ENCODE measurements around the gene FBXL16.

The FBXL16 gene

DNA sequence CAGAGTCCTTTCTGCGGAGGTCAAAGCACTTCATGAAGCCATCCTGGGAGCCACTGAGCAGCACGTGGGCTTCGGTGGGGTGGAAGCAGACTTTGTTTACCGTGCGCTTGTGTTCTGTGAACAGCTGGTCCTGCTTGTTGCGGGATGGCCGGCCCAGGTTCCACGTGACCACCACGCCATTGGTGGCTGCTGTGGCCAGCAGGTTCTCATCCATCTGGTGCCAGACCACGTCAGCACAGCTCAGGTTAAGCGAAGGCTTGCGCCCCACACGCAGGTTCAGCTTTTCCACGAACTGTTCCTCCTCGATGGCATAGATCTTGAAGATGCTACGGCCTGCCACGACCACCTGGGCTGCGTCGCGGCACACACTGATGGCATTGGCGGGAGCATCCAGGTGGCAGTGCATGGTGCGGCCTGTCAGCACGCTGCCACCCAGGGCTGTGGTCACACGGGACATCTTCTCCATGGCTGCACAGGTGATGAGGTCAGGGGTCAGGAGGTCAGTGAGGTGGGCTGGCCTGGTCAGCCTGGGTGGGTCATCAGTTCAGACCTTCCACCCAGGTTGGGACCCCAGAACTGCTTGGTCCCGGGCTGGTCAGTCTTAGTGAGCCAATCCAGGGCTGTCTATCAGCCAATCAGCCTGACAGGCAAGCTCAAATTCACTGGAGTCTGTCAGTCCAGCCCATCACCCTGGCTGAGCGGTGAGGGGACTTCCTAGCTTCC, 16.3 kb downstream of the FBXL16 start:
- no peak for DNase-seq

DNA sequence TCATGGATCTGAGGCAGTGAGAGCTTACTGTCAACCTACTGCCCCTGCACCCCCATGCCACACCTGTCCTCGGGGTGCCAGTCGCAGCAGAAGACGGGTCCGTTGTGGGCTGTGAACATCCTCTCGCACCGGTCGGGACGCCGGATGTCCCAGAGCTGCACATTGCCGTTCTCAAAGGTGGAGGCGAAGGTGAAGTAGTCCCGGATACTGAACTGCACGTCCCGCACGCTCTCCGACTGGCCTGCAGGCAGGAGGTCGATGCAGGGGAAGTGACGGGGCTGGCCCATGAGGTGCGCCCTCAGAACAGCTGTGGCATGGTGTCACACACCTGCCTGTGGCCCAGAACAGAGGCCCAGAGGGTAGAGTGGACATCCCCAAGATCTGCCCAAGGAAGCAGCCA, 18.1 kb downstream of the FBXL16 start:
- DNase-seq: no peak

DNA sequence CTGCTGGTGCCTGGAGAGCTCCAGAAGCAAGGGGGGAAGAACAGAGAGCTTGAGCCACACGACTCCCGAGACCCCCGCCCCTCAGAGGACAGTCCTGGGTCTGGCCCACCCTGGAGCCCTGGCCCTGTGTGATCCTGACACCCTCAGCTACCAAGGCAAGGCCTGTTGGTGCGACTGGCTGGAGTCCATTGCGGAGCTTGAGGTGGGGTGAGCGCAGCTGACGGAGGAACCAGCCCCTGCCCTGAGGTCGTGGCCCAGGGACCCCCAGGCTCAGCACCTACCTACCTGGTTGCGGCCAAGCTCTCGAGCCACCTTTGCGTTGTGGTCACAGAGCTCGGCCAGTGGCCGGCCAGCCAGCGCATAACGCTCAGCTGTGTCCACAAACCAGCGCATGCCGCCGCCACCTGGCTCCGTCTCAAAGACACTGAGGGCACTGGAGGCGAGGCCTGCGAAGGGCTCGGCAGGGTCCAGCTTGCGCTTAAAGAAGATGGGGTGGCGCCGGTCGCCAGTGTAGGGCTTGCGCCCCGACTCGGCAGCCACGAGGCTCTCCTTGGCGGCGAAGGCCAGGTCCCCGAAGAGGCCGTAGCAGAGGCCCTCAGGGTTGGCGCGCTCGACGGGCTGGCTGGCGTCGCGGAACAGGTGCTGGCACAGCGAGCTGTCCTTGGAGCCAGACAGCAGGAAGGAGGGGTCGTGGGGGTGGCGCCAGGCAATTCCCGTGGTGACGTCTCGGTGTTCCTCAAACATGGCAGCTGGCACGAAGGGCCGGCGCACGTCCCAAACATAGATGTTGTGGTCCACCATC, 18.9 kb downstream of the FBXL16 start:
- no peak for DNase-seq

DNA sequence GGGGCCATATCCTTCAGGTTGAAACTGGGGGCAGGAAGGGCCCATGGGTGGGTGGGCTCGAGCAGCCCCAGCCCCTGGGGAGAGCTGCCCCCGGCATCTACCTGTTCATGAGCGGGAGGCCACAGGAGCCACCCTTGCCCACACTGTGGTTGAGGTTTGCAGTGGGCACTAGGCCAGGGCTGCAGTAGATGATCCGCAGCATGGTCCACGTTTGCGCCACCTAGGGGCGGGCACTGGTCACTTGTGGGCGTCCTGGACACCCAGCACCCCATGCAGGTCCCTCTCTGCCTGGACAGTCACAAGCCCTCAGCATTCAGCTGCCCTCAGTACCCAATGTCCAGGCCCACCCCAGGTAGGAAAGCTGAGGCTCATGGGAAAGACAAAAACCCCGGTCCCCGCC, 19.6 kb downstream of the FBXL16 start:
- no peak for DNase-seq

DNA sequence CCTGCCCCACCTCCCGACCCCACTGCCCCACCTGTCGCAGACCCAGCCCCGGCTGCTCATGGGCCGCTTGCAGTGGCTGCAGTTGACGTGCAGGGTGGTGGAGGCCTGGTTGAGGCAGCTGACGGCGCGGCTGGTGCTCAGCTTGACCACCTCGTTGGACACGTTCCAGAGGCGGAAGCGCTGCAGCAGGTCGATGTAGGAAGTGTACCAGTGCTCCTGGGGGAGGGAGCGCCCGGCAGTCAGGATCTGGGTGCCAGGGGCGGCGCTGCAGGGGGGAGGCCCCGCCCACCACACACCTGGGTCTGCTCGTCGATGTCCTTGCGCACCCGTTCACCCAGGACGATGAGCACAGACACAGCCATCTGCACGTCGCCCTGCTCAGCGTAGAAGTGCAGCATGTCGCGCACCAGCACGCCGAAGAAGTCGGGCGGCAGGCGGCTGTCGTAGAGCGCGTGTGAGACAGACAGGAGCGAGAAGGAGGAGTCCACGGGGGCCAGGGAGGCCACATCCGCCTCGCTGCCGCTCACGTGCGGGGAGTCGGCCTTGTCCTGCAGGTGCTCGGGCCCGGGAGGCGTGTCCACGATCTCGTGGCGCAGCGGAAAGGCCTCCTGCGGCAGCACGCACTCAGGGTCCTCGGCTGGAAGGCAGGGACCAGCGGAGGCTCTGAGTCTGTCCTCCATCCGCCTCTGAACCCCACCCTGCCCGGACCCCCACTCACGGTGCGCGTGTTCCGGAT, 20.5 kb downstream of the FBXL16 start:
- no peak for DNase-seq

DNA sequence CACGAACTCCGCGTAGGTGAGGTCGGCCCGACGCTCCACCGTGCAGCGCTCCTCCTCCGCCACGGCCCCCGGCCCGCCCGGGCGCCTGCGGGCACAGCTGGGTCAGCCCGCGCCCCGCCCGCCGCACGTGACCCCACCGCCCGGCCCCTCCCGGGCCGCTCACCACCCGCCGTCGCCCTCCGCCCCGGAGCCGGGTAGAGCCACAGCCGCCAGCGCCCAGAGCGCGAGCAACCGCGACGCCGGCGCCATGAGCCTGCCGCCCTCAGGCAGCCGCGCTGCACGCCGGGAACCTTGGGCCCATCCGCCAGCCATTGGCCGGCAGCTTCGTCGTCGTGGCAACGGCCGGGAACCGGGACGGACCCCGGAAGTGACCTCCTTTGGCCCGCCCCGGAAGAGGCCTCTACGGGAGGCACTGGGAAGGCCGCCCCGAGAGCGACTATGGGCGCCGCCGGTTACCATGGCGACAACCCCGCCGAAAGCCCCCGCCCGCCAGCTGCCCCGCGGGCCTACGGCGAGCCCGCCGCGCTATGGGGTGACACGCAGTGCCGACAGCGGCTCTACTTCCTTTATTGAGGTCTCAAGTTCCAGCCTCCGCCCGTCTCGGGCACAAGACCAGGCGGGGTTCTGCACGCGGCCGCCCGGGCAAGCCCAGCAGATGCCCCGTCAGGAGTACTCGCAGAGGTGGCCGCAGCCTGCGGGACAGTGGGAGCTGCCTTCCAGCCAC, 21.4 kb downstream of the FBXL16 start, which contains the start of gene JMJD8:
Gene JMJD8, minus strand, starts transcription at position 264 of the 724 bp plus-strand sequence. Its CDS starts 15 bp downstream, at position 249.
- peak; percentile 96 to 98 for DNase-seq

DNA sequence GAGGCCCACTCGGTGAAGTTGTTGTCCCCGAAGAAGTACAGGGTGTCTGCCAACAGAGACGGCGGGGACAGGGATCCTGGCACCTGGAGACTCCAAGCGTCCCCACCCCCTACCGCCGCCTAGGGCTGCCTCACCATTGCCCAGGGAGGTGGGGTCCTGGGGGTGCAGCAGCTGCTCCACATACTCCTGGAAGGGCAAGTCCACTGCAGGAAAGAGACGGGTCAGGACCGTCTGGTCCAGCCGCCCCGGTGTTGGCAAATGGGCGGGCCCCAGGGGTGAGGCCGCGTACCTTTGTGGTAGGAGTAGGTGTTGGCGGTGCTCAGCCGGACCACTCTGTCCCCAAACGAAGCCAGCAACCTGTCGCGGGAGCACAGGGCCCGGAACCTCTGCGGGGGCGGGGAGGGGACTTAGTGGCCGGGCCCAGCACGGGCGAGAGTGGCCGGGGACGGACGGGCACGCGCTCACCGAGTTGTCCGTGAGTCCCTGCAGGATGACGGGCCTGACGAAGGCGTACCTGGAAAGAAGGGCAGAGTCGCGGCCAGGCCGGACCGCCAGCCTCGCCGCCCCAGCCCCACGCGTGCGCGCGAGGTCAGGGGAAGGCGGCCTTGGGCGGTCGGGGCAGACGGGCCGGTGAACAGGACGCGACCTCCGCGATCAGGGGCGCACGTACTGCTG, 22.1 kb downstream of the FBXL16 start:
- no peak for DNase-seq

DNA sequence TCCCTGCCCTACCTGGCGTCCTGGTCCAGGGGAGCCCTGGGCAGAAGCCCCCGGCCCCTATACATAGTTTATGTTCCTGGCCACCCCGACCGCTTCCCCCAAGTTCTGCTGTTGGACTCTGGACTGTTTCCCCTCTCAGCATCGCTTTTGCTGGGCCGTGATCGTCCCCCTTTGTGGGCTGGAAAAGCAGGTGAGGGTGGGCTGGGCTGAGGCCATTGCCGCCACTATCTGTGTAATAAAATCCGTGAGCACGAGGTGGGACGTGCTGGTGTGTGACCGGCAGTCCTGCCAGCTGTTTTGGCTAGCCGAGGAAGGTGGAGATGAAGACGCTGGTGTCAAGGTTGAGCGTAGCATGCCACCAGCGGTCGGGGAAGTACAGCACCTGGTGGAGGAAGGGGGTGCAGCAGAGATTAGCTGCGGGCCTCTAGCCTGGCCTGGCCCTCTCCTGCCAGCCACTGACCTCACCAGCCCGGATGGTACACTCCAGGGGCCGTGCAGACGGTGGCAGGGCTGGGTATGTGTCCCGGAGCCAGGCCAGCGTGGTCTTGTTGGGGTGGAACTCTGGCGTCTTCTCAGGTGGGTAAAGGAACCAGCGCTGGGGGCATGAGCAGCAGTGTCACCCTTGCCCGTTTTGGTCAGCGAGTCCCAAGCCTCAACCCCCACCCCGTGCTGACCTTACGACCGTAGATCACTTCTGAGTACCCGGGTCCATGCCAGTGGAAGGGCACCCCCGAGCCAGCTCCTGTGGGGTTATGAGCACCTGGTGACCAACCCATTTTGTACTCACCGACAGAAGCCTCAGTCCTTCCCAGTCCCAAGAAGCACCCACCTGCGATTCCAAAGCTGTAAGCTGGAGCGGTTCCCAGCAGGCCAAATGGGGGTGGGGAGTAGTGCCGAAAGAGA, 22.9 kb downstream of the FBXL16 start:
- no peak for DNase-seq

DNA sequence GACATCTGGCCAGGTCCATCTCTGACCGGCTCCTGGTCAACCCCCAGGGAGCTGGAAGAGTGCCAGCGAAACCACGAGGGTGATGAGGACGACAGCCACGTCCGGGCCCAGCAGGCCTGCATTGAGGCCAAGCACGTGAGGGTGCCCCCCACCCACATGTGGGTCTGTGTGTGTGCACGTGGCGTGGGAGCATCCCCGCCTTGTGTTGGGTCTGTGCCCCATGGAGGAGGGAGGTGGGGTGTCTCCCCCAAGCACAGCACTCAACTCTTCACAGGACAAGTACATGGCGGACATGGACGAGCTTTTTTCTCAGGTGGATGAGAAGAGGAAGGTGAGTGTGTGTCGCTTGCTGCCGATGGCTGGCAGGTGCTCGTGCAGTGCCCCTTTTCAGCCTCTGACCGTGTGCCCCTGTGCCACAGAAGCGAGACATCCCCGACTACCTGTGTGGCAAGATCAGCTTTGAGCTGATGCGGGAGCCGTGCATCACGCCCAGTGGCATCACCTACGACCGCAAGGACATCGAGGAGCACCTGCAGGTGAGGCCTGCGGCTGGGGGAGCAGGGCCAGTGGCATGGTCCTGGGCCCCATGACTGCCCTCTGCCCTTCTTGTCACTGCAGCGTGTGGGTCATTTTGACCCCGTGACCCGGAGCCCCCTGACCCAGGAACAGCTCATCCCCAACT, 23.7 kb downstream of the FBXL16 start:
- DNase-seq: no peak

DNA sequence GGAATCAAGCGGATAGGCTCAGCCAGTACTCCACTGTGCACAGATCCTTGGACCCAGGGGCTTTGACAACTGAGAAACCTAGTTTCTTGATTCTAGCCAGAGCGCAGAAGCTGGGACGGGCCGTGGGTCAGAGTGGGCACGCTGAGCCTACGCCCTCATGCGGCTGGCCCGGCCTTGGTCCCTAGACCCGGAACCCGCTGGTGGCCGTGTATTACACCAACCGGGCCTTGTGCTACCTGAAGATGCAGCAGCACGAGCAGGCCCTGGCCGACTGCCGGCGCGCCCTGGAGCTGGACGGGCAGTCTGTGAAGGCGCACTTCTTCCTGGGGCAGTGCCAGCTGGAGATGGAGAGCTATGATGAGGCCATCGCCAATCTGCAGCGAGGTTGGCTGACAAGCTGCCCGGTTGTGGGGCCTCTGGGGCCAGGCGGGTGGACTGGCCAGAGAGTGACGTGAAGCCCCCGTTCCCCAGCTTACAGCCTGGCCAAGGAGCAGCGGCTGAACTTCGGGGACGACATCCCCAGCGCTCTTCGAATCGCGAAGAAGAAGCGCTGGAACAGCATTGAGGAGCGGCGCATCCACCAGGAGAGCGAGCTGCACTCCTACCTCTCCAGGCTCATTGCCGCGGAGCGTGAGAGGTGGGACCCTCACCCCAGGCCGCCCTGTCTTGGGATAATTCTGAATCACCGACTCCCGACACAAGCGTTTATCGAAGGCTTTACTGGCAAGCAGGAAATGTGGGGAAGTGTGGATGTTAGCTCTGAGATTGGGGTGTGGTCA, 24.4 kb downstream of the FBXL16 start:
- no peak for DNase-seq

DNA sequence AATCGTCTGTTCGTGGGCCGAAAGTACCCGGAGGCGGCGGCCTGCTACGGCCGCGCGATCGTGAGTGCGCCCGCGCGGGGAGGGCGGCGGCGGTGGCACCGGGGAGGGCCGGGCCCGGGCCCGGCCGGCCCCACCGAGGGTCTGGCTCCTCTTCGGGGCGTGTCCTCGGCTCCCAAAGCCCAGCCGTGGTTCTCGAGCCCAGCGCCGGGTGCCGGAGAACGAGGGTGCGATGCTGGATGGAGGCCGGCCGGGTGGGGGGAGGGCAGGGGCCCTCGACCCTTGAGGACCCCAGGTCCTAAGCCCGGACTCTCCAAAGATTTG, 25.0 kb downstream of the FBXL16 start:
- DNase-seq: no peak

DNA sequence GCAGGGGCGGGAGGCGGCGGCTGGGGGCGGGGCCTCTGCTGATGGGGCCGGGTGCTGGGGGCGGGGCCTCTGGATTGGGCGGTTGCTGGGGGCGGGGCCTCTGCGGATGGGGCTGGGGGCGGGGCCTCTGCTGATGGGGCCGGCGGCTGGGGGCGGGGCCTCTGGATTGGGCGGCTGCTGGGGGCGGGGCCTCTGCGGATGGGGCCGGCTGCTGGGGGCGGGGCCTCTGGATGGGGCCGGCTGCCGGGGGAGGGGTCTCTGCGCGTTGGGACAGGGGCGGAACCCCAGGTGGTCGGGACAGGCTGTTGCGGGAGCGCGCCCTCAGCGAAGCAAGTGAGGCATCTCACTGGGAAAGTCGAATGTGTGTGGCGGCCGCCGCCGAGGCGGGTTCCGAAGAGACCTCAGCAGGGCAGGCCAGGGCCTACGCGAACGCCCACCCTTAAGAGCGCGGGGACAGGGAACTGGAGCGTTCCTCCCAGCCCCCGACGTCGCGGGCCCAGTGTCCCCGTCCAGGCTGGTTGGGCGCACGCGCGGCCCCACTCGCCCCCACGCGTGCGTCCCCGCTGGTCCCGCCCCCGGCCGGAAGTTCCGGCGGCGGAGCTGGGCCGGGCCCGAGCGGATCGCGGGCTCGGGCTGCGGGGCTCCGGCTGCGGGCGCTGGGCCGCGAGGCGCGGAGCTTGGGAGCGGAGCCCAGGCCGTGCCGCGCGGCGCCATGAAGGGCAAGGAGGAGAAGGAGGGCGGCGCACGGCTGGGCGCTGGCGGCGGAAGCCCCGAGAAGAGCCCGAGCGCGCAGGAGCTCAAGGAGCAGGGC, 25.6 kb downstream of the FBXL16 start, which contains the start of gene STUB1:
Gene STUB1, plus strand, starts transcription at position 597 of the 811 bp plus-strand sequence. Its CDS starts 116 bp downstream, at position 713.
- peak; percentile 81 to 93 for DNase-seq

DNA sequence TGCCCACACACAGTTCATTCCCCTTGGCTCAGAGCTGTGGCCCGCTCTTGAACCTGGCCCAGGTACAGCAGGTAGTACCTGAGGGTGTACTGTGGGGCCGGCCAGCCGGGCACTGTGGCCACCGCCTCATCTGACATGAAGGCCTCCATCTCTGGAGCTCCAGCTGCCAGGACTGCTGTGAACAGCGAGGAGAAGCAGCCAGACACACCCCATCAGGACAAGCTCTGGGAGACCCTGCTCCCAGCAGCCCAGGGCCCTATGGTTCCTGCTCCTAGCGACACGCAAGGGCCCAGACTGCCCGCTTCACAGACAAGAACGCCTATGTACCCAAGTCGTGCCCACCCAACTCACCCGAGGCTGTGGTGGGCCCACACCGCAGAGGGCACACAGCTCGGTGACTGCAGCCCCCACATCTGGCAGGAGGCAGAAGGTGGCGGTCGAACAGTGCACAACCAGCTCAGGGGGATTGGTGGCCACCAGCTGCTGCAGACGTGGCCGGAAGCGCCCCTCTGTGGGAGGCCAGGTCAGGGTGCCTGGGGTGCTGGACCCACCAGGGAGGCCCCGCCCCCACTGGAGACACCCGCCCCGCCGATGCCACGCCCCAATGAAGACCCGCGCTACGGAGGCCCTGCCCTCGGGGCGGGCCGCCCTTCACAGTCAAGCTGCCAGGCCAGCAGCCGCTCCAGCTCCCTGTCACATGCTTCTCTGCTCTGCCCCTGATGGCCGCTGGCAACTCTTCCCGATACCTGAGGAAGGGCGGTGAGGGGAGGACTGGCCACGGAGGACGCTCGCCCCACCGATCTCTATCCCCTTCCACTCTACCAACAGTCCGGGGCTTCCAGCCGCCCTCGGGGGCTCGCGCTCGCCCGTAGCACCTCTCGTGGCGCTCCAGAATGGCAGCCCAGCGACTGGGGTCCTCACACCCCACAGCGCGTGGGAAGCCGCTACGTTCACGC, 26.5 kb downstream of the FBXL16 start:
- DNase-seq: peak; percentile 43 to 55

DNA sequence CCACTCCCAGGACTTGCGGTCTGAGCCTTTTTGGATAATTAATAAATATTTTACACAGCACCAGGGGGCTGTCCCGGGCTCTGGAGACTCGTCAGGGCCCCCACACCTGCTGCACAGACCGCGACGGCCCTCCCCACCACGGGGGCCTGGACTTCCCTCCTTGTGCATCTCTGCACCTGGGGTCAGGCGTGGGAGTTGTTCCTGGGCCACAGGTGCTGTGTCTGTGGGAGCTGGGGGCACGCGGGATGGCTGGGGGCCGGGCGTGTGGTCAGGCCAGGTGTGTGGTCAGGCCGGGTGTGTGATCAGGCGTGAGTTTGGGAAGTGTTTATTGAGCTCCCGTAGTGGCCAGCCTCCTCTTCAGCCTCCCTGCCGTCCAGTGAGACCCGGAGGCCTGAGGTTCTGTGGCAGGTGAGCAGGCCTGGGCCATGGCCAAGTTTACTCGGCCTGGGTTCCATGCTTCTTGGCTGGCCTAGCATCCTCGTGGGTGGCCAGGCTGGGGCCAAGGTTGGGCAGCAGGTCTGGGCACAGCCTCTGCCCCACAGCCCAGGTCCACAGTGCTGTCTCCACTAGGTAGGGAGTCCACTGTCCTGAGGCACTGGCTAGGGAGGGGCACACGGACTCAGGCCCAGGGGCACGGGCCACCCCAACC, 27.3 kb downstream of the FBXL16 start:
- no peak for DNase-seq

DNA sequence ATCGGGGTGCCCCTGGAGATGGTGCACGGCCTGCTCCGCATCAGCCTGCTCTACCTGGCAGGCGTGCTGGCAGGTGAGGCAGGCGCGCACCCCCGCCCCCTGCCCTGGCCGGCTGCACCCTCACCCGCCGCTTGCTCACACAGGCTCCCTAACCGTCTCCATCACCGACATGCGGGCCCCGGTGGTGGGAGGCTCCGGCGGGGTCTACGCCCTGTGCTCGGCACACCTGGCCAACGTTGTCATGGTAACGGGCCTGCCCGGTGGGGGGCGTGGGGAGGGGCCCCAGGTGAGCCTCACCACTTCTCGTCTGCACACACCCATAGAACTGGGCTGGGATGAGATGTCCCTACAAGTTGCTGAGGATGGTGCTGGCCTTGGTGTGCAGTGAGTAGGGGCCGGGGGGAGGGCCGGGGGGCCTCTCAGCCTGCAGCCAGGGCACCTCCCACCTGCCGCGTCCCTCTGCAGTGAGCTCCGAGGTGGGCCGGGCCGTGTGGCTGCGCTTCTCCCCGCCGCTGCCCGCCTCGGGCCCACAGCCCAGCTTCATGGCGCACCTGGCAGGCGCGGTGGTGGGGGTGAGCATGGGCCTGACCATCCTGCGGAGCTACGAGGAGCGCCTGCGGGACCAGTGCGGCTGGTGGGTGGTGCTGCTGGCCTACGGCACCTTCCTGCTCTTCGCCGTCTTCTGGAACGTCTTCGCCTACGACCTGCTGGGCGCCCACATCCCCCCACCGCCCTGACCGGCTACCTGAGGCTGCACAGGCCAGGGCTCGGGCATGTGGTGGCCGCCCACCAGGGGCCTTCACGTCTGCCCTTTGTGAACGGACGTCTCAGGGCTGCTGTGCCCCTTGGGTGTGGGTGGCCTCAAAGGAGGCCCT, 28.0 kb downstream of the FBXL16 start:
- no peak for DNase-seq

DNA sequence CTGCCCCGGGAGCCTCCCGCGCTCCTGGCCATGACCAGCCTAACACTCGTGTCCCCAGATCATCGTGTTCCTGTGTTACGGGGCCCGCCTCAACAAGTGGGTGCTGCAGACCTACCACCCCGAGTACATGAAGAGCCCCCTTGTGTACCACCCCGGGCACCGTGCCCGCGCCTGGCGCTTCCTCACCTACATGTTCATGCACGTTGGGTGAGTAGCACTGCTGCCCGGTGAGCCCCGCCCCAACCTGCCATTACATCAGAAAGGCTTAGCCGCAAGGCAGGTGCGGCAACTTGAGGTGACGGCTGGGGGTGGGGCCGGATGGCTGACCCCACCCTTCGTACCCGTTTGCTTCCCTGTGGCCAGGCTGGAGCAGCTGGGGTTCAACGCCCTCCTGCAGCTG, 28.7 kb downstream of the FBXL16 start:
- peak in 1 of 2 experiments; percentile 20 for DNase-seq

All from stimulated activated CD4-positive, alpha-beta T cell treated with anti-CD3 and anti-CD28 coated beads, Interleukin-4, amount 100 ng/mL, for 4 hours (primary cell).